ENCODE data around the gene PTCHD1. TPM values are rescaled to one million over a fixed set of nuclear protein-coding genes. Genes with fewer than 3 reads are reported as not detected.

The PTCHD1 gene
- total RNA-seq, 4 donors from 2014 or later, result 0.05 to 0.51 (median 0.11) TPM

- H3K27me3 ChIP-seq, result peaks cover 5 to 54% (median 37%) of the 10 kb centered on the region in 3 donors
- H3K27ac ChIP-seq, result no peak overlapping the region
- ATAC-seq, result no peak
Measured at GRCh38 chrX:23332888-23333821, 1.5 kb upstream of the PTCHD1 start.

GRCh38 chrX:23333842-23334520 is 668 bp upstream of the PTCHD1 start:
- Histone ChIP-seq H3K9me3 (no peaks in the 10 kb centered on the region), H3K4me1 (peaks cover 0 to 10% of the 10 kb centered on the region in 2 donors), H3K27me3 (peaks cover 5 to 61% (median 41%) of the 10 kb centered on the region in 3 donors), H3K4me3 (peak overlapping the region; percentile 31 to 43 (median 42)), H3K36me3 (no peaks in the 10 kb centered on the region), H3K27ac (no peak overlapping the region)
- in situ Hi-C loops (cut with MboI; ENCODE audit: low sequenced_read_pairs in 4 of 4), result no loop called here
- intact Hi-C loops (cut with DNase I; ENCODE audit: low total_unique reads), result no loop called here
- TF ChIP-seq POLR2A (IDR thresholded peaks at IDR 0.05) (no peak), CTCF (IDR thresholded peaks at IDR 0.05 in 4 of 5, conservative IDR thresholded peaks at IDR 0.05 in 1 of 5) (no peak)
- peak in 1 of 2 donors; percentile 47 for ATAC-seq
- no peak for DNase-seq

More at GRCh38 chrX:23332888-23333821, 1.5 kb upstream of the PTCHD1 start:
- TF ChIP-seq POLR2A (IDR thresholded peaks at IDR 0.05) (no peak), CTCF (IDR thresholded peaks at IDR 0.05 in 4 of 5, conservative IDR thresholded peaks at IDR 0.05 in 1 of 5) (no peak)
- Histone ChIP-seq H3K36me3 (no peaks in the 10 kb centered on the region), H3K9me3 (no peaks in the 10 kb centered on the region), H3K4me1 (peaks cover 0 to 10% of the 10 kb centered on the region in 2 donors), H3K4me3 (peak overlapping the region; percentile 34 to 43 (median 42))
- intact Hi-C loops (cut with DNase I; ENCODE audit: low total_unique reads), result no loop called here
- DNase-seq, result no peak
- in situ Hi-C loops (cut with MboI; ENCODE audit: low sequenced_read_pairs in 4 of 4), result no loop called here

- Histone ChIP-seq H3K27me3 (peaks cover 5 to 63% (median 46%) of the 10 kb centered on the region in 3 donors), H3K4me1 (peaks cover 0 to 10% of the 10 kb centered on the region in 2 donors), H3K27ac (no peak overlapping the region), H3K4me3 (peak overlapping the region in 3 of 4 donors; percentile 35 to 43 (median 42)), H3K36me3 (no peaks in the 10 kb centered on the region), H3K9me3 (no peaks in the 10 kb centered on the region)
- no peak for DNase-seq
- no peak for ATAC-seq
- in situ Hi-C loops (cut with MboI; ENCODE audit: low sequenced_read_pairs in 4 of 4), result no loop called here
- intact Hi-C loops (cut with DNase I; ENCODE audit: low total_unique reads), result no loop called here
- TF ChIP-seq POLR2A (IDR thresholded peaks at IDR 0.05), result no peak
- TF ChIP-seq CTCF (IDR thresholded peaks at IDR 0.05 in 4 of 5, conservative IDR thresholded peaks at IDR 0.05 in 1 of 5), result no peak
Measured at GRCh38 chrX:23334521-23334847, 165 bp upstream of the PTCHD1 start.

- no peak for ATAC-seq
Measured at GRCh38 chrX:23338334-23338733, 3.7 kb downstream of the PTCHD1 start.

More at GRCh38 chrX:23338334-23338733, 3.7 kb downstream of the PTCHD1 start:
- Histone ChIP-seq H3K36me3 (no peaks in the 10 kb centered on the region), H3K27ac (no peak overlapping the region), H3K4me1 (peaks cover 0 to under 1% of the 10 kb centered on the region in 2 donors), H3K27me3 (peaks cover 5 to 48% (median 33%) of the 10 kb centered on the region in 3 donors), H3K4me3 (no peak overlapping the region), H3K9me3 (no peaks in the 10 kb centered on the region)
- in situ Hi-C loops (cut with MboI; ENCODE audit: low sequenced_read_pairs in 4 of 4) (no loop called here), intact Hi-C loops (cut with DNase I; ENCODE audit: low total_unique reads) (no loop called here)
- no peak for DNase-seq
- no peak for TF ChIP-seq CTCF (IDR thresholded peaks at IDR 0.05 in 4 of 5, conservative IDR thresholded peaks at IDR 0.05 in 1 of 5)
- TF ChIP-seq POLR2A (IDR thresholded peaks at IDR 0.05), result no peak
